ENCODE measurements around the gene CFAP99.
"Not testable (repeated sequence)": the region's sequence is repeated elsewhere in the genome, so short reads cannot be mapped to it uniquely, and the experiment has no call there.

Gene CFAP99

GRCh38 chr4:2449051-2449450, 30.3 kb downstream of the CFAP99 start:
- DNase-seq, result no peak

- no peak for DNase-seq
These were observed 31.0 kb downstream of the CFAP99 start for GRCh38 chr4:2449511-2450392.

DNA sequence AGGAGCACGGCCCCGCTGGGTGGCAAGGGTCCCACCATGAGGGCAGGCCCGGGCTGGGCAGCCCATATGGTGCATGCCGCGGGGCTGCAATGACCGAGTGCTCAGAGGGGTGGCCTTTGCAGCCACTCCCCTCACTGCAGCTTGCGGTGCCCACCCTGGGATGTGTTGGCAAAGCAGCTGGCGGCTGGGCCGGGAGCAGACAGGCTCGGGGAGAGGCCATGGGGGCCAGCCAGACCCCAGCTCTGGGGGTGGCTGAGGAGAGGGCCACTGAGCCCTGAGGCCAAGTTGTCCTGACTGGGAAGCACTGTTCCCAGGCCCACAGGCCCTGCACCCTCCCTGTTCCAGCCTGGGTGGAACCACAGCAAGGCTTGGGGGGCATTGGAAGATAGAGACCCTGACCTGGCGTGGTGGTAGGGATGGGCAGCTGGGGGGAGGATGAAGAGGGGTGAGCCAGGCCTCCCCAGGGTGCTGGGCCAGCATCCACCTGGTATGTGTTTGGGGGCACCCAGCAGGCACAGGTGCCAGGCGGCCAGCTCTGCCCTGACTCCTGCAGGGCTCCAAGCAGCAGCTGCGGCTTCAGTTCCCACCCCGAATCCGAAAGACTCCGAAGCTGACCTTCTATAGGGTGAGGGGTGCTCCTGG, 31.8 kb downstream of the CFAP99 start:
- DNase-seq, result no peak

GRCh38 chr4:2451036-2451520, 32.3 kb downstream of the CFAP99 start:
- DNase-seq, result no peak

- no peak for DNase-seq
These were observed 33.3 kb downstream of the CFAP99 start for GRCh38 chr4:2451821-2452785.

GRCh38 chr4:2457481-2458295, 38.9 kb downstream of the CFAP99 start:
- no peak for DNase-seq

DNA sequence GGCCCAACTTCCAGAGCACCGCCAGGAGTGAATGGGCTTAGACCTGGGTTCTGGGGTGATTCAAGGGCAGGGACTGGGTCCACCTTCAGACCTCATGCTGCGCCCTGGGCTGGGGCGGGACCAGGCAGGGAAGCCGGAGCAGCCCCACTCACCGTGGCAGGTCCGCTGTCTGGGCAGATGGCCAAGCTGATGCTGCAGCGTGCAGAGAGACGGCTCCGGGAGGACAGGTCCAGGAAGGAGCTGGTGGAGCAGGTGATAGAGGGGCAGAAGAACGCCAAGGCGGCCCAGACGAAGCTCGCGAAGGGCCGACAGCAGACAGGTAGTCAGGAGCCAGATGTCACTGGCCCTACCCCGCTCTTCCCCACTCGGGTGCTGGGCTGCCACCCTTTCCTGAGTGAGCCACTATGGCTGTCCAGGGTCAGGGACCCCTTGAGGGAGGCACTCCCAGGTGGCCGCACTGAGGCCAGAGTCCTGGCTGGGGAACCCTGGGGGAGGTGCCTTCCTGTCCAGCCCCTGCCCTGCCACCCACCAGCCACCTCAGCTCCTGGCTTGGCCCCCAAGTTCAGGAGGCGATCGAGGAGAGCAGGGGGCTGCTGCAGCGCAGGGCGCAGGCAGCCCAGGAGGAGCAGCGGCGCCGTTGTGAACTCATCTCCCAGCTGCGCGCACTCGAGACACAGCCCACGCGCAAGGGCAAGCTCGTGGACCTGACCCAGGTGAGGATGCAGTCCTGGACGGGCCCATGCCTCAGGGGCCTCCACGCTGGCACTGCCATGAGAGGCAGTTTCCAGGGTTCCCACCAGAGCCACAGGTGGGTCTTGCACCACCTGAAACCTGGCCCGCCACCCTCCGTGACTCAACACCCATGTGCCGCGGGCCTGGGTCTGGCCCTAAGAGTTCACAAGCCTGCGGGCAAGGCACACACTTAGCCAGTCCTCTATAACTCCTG, 40.1 kb downstream of the CFAP99 start:
- DNase-seq, result no peak

DNA sequence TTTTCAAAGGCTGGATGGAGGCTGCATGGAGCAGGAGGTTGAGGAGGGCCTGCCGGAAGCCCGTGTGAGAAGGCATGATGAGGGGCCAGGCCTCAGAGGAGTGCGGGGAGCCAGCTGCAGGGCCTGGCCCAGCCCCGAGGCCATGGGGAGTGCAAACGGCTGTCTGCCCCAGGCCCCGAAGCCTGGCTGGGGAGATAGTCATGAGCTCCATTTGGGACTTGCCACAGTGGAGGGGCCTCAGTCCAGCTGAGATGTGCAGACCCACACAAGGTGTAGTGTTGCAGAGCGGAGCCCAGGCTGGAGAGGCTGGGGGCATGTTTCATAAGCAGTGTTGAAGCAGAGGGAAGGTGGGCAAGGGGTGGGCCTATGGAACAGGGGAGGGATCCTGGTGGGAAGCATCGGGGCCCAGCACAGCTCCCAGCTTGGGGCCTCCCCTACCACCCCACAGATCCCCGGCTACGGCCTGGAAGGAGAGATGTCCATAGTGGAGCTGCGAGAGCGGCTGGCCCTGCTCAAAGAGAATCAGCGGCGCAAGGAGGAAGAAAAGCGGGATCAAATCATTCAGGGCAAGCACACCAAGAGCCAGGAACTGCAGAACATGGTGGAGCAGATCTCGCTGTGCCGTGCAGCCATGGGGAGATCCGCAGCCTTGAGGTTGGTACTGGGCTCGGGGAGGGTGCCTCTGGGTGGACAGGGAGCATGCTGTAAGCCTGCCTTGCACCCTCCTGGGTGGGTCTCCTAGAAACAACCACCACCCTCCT, 41.0 kb downstream of the CFAP99 start:
- DNase-seq, result no peak

GRCh38 chr4:2461246-2461960, 42.6 kb downstream of the CFAP99 start:
- DNase-seq, result no peak

DNA sequence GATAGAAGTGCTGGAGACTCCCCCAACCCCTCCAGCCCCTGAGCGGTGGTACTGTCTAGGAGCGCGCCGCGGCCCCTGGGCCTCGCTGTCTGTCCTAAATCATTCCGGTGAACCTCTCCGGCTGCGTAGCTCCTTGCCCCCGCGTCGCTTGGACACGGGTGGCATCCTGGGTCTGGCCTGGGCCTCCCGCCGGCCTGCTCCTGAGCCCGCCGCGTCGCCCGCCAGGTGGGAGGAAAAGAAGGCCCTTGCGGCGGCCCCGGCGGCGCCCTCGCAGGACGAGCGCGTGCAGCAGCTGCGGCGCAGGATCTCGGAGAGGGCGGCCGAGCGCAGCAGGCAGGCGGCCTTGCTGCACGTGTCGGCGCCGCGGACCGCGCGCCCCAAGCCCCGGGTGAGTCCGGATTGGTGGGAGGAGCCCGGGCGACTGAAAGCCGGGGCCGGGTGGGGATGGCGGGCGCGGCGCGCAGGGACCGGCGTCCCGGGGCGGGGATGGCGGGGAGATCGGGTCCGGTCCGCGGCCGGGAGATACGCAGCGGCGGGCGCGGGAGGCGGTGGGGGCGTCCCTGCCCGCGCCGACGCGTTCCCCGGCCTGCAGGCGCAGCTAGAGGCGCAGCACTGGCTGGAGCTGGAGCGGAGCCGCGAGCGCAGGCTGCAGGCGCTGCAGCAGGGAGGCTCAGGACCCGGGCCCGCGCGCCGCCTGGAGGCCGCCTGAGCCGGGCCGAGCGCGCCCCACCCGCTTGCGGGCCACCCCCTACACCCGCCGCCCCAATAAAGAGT, 43.6 kb downstream of the CFAP99 start:
- DNase-seq, result peak; percentile 68 to 90 (median 81)

DNA sequence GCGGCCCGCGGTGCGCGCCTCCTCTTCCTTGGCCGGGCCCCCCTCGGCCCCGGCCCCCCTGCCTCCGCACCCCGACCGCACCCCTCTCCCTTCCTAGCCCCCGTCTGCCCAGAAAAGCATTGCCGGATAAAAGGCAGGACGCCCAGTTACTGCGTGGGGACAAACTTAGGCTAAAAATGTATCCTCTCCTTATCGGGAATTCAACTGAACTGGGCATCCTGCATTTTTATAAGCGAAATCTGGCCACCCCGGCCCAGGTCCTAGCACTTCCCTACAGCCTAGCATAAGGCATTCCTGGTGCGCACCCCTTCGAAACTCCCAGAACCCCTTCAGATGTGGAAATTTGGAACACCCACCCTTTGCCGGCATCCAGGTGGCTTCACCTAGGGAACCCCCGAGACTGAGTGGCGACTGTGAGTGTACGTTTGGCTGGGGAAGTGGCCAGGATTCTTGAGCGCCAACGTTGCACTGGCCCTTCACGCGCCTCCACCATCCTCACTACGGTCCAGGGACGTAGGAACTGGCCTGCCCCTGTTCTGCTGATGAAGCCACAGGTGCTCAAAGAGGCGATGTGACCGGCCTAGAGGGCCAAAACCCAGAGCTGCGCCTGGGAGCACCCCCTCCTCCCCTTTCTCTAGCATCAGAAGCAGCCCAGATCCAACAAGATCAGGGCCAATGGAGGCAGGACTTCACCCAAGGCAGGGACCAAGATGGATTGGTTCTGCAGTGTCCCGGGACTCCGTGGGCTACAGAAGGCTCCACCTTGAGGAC, 44.4 kb downstream of the CFAP99 start:
- DNase-seq, result no peak

DNA sequence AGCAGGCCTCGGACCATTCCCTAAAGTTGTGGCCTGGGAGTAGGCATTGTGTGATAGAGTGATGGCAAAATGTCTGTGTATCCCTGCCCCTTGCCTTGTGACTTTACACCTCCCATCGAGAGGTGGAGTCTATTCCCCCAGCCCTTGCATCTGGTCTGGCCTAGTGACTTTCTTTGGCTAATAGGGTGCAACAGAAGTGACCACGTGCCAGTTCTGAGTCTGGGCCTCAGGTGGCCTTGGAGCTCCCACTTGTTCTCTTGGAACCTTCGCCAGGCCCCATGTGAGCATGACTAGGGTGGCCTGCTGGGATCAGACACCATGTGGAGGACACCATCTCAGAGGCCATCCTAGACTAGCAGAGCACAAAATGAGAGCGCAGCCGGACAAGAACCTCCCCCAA, 46.3 kb downstream of the CFAP99 start:
- no peak for DNase-seq

- DNase-seq, result not testable (repeated sequence)
These were observed 46.8 kb downstream of the CFAP99 start for GRCh38 chr4:2465544-2465943.

- DNase-seq, result peak; percentile 98
These were observed 49.9 kb downstream of the CFAP99 start, which contains the start of gene RNF4 for GRCh38 chr4:2468456-2469191. Gene RNF4 (plus strand): TSS chr4:2469106. CDS start chr4:2490494, 21,388 bp downstream.

- DNase-seq, result peak; percentile 54 to 77 (median 62)
These were observed 50.6 kb downstream of the CFAP99 start for GRCh38 chr4:2469192-2469984.

GRCh38 chr4:2470791-2471190, 52.0 kb downstream of the CFAP99 start:
- no peak for DNase-seq

Measured in suppressor macrophage treated with lipopolysaccharide for 1 hour (primary cell).